Retinal pigment epithelial cell (primary cell): ENCODE measurements around the gene NCOA1.
"Not testable (repeated sequence)": the region's sequence is repeated elsewhere in the genome, so short reads cannot be mapped to it uniquely, and the experiment has no call there.

Experiments
- DNase-seq: peaks from one replicate; pipeline ENCODE4 v3.0.0-alpha.2; 2010; ENCODE audit warnings: low read depth
- H3K4me3 ChIP-seq: 2 replicates; pipeline ENCODE4 v1.5.1; 2011; ENCODE audit warnings: mild to moderate bottlenecking, low read length, control low read depth, moderate library complexity
- CTCF ChIP-seq: conservative IDR thresholded peaks from 2 replicates; pipeline ENCODE4 v1.5.1; 2011; ENCODE audit warnings: low read depth, low read length, control low read depth, inconsistent platforms

Gene NCOA1

GRCh38 chr2:24520175-24520574, 29.1 kb downstream of the NCOA1 start:
- DNase-seq = no peak
- TF ChIP-seq CTCF = no peak
- no peak overlapping the region for H3K4me3 ChIP-seq

GRCh38 chr2:24521162-24521857, 30.3 kb downstream of the NCOA1 start:
- H3K4me3 ChIP-seq = no peak overlapping the region
- no peak for DNase-seq
- no peak for TF ChIP-seq CTCF

GRCh38 chr2:24521975-24522639, 31.1 kb downstream of the NCOA1 start:
- TF ChIP-seq CTCF = no peak
- no peak for DNase-seq
- no peak overlapping the region for H3K4me3 ChIP-seq

GRCh38 chr2:24527536-24527935, 36.5 kb downstream of the NCOA1 start:
- no peak overlapping the region for H3K4me3 ChIP-seq
- no peak for DNase-seq
- TF ChIP-seq CTCF = no peak

GRCh38 chr2:24530796-24531195, 39.7 kb downstream of the NCOA1 start:
- no peak for DNase-seq
- TF ChIP-seq CTCF = no peak
- no peak overlapping the region for H3K4me3 ChIP-seq

GRCh38 chr2:24531610-24532009, 40.6 kb downstream of the NCOA1 start:
- H3K4me3 ChIP-seq, DNase-seq: not testable (repeated sequence)

- not testable (repeated sequence) for H3K4me3 ChIP-seq
These were observed 41.0 kb downstream of the NCOA1 start for GRCh38 chr2:24532057-24532456.

GRCh38 chr2:24533574-24533973, 42.5 kb downstream of the NCOA1 start:
- DNase-seq, H3K4me3 ChIP-seq: not testable (repeated sequence)

More at GRCh38 chr2:24532057-24532456, 41.0 kb downstream of the NCOA1 start:
- DNase-seq = not testable (repeated sequence)
